ENCODE measurements around the gene RGS7.
"Not testable (repeated sequence)": the region's sequence is repeated elsewhere in the genome, so short reads cannot be mapped to it uniquely, and the experiment has no call there.

Gene RGS7

DNA sequence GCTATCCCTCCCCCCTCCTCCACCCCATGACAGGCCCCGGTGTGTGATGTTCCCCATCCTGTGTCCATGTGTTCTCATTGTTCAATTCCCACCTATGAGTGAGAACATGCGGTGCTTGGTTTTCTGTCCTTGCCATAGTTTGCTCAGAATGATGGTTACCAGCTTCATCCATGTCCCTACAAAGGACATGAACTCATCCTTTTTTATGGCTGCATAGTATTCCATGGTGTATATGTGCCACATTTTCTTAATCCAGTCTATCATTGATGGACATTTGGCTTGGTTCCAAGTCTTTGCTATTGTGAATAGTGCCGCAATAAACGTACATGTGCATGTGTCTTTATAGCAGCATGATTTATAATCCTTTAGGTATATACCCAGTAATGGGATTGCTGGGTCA is 461.6 kb downstream of the RGS7 start:
- not testable (repeated sequence) for DNase-seq

DNA sequence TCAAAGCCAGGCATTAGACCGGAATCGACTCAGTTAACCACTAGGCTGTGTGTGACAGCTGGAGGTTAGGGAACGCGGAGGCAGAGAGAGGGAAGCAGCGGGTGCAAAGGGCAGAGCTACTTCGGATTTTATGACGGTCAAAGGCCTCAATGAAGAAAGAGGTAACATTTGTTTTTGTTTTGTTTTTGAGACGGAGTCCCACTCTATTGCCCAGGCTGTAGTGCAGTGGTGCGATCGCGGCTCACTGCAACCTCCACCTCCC is 468.3 kb downstream of the RGS7 start:
- DNase-seq = no peak

DNA sequence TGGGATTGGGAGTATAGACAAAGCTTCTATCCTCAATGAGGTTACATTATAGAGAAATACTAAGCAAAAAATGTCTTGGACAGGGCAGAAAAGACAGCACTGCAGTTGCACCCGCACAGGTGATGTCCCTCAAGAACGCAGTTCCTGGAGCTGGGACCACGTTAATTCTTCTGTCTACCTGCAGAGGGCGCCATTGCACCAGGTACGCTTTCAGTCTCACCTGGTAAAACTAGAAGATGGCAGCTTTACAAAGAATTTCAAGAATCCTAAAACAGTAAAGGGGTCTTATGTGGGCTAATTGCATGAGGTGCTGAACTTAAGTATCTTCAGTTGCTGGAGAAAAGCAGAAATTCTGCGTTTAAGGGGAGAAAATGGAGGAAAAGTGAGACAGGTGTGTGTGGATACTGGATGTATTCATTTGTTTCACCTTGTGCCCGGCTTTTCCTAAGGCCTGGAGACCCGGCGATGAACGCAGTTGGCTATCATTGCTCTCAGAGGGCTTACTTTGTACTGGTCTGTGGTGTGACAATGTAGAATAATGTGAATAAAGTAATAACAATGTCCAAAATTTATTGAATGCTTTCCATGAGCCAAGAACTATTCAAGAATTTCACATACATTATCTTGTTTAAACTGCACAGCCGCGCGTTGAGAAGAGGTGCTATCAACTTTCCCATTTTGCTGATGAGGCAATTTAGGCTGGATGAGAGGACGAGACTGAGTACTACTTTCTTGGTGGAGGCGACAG is 468.8 kb downstream of the RGS7 start:
- DNase-seq = peak; percentile 23

DNA sequence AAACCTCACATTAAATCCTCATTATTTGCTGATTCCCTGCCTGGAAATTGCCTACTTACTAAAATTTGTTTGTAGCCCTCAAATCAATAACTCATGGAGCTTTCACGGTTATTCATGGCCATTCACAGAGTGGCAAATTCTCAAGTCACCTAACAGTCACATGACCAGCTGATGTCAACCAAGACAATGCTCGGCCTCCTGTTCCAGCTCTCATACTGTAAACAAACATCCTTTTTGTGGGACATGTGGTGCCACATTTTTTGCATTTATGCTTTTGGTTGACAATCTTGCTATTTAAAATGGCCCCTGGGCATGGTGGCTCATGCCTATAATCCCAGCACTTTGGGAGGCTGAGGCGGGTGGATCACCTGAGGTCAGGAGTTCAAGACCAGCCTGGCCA is 473.5 kb downstream of the RGS7 start:
- DNase-seq = no peak

DNA sequence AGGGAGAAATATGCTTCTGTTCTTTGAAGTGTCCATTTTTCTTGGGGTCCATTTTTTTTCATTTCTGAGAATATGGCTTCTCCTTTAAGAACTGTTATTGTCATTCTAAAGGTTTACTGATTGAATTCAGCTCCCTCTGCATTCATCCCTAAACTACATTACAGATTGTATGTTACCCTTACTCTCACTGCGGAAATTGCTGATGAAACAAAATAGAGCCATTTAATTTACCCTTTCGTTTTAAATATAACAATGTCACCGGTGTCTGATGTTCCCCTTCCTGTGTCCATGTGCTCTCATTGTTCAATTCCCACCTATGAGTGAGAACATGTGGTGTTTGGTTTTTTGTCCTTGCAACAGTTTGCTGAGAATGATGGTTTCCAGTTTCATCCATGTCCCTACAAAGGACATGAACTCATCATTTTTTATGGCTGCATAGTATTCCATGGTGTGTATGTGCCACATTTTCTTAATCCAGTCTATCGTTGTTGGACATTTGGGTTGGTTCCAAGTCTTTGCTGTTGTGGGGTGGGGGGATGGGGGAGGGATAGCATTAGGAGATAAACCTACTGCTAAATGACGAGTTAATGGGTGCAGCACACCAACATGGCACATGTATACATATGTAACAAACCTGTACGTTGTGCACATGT is 474.2 kb downstream of the RGS7 start:
- not testable (repeated sequence) for DNase-seq

DNA sequence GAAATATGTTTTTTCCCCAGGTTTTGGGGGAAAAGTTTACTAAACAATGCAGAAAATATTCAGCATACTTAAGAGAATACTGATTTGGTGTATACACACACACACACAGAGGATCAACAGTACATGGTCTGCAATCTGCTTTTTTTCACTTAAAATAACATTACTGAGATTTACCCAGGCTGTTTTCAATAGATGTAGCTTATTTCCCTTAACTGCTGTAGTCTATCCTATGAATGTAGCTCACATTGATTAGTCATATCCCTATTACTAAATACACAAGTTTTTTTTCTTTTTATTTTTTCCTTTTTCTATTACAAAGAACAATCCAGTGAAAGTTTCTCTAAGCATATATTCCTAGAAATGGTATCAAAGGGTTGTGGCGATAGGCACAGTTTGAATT is 478.4 kb downstream of the RGS7 start:
- DNase-seq = no peak

DNA sequence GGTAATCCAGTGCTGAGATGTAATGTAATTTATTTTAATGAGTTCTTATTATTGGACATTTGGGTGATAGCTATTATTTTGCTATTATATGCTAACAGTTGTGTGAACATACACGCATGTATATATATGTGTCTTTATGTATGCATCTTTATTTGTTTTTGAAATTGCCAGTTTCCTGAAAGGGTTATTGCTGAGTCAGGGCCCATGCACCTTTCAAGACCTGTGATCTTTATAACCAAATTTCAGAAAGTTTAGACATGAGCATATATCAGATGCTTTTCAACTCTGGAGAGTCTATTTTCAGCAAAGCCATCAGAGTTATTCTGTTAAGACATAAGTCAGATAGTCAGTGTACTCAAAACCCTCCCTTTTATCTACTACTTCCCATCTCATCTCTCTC is 479.4 kb downstream of the RGS7 start:
- DNase-seq = no peak

DNA sequence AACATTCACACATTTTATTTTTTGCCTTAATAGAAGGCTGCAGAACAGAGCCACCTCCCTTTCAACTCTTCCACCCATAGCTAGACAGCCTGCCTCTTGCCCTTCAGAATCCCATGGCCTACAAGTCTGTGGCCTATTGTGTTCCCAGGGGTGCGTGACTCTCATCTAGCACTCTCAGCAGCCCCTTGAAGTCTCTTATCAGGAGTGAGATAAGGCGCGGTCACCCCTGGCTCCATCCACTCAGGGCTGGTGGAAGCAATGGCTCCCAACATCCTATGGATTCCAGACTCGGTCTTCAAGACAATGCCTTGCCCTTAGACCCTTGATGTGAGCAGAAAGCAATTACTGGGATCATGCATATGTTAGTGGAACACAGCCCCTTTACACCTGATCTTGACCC is 480.9 kb downstream of the RGS7 start:
- no peak for DNase-seq

DNA sequence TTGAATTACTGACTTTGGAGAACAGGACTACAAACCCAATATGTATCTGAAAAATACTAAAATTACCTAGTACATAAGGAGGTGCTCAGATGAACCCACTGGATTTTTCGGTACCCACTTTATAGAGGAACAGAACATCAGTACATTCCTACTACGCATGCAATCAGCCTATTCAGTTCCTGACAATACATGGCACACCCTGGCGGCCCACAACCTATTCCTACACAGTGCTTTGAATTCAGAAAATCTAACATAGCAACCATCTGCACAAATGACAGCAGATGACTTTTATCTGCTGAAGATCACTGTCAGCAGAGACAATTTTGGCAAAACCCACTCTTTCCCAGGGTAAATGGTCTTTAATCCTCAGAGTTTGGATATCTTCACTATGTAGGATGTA is 487.9 kb downstream of the RGS7 start:
- DNase-seq = no peak

DNA sequence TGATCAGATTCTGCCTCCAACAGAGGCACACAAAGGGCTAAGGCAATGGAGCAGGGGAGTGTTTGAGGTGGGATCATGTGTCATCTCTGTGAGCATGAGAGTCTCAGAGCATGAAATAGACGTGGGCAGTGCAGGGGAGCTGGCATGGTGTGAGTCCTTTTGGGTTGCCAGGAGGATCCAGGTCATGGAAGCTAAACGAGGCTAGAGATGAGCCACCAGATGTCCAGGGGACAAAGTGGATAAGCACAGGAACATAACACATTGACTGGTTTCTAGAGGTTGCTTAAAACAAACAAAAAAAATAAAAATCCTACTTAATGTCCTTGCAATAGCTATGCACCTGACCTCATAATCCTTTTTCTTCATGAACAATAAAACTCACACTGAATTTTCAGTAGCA is 490.3 kb downstream of the RGS7 start:
- DNase-seq = no peak

DNA sequence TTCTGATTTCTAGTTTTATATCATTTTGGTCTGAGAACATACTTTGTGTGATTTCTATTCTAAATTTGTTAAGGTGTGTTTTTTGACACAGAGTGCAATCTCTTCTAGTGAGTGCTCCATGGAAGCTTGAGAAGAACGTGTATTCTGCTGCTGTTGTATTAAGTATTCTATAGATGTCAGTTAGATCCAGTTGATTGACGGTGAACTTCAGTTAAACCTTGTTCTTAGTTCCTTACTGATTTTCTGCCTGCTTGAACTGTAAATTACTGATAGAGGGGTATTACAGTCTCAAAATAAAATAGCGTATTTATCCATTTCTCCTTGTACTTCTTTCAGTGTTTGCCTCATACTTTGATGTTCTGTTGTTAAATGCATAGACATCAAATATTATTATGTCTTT is 497.0 kb downstream of the RGS7 start:
- no peak for DNase-seq

DNA sequence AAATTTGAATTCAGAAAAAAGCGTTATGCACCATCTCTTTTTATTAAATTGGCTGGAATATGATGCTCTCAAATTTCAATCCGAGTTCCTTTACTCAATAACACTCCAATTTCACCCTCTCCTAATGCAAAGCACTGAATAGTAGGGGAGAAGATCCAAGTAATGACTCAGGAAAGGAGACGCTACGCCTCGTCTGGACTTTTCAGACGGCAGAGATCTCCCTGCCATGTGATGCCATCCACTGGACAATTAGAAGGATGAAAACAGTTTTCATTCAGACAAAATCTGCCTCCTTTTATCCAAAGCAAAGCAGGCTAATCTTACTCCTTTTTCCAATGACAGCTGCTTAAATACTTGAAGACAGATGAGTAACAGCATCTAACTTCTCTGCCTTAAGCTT is 502.6 kb downstream of the RGS7 start:
- no peak for DNase-seq

DNA sequence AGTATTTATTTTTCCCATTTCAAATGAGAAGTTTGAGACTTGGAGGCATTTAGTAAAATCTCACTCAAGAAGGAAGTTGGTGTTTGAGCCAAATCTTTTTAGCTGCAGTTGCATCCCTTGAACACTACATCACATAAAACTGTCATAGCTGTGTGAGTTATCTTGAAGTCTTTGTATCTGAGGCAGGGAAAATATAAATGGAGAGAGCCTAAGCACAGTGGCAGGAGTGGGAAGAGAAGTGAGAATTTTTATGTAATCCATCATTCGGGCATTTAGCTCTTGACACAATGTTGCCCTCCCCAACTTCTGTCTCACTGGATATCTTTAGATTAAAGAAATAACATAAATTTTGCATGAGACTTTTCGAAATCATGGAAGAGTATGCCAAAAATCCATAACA is 509.7 kb downstream of the RGS7 start:
- DNase-seq = no peak

DNA sequence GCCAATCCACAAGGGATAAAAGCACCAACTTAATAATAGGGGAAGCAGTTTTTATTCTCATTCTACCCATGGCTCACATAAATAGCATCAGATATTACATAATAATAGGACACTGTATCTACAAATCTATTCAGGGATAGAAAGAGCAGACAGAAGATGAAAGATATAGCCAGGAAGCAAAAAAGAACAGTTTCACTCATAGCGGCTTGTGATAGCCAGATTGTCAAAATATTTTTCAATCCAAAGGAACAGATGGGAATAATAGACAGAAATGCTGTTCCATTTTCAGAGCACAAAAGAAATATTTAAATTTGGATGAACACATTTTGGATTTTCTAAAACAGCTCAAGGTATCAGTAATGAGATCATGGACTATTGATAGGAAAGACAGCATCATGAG is 512.5 kb downstream of the RGS7 start:
- no peak for DNase-seq

DNA sequence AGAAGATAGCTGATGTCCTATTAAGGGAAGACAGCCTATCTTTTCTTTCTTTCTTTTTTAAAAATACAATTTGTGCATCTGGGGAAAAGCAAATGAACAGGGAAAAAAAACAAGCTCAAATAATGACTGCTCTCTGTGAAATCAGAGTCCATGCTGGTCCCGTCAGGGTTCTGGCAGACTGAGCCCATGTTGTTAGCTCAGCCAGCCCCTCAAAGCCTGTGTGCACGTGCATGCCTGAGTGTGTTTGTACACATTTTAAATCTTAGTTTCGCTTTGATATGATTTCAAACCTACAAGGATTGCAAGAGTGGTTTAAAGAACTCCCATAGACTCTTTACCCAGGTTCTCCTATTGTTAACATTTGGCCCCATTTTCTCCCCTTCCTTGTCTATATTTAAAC is 513.2 kb downstream of the RGS7 start:
- no peak for DNase-seq

DNA sequence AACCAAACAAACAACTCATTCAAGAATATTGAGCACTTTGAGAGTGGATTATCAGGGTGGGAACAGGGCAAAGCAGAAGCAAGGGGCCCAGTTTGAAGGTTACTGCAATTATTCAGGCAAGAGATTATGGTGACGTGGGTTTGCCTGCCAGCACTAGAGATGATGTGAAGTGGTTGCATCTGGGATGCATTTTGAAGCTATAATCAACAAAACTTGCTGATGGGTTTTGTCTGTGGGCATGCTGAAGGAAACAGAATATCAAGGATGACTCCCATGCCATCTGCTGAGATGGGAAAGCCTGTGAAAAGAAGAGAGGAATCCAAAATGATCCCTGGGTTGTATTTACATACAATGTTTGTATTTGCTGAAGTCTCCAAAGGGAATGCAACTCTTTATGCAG is 520.7 kb downstream of the RGS7 start:
- no peak for DNase-seq

DNA sequence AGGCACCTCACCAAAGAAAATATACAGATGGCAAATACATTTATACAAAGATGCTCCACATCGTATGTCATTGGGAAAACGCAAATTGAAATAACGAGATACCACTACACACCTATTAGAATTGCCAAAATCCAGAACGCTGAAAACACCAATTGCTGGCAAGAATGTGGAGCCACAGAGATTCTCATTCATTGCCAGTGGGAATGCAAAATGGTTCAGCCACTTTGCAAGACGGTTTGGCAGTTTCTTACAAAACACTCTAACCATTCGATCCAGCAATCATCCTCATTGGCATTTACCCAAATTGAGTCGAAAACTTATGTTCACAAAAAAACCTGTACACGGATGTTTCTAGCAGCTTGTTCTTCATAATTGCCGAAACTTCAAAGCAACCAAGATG is 521.7 kb downstream of the RGS7 start:
- no peak for DNase-seq

DNA sequence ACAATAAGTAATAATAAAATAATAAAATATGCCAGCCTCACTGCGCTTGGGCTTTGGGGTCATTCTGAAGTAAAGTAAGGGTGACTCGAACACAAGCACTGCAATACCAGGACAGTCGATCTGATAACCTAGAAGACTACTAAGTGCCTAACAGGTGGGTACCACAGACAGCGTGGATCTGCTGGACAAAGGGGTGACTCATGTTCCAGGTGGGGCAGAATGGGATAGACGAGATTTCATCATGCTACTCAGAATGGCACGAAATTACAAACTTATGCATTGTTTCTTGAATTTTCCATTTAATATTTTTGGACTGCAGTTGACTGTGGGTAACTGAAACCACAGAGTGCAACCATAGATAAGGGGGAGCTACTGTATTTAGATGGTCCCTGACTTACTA is 523.9 kb downstream of the RGS7 start:
- no peak for DNase-seq

DNA sequence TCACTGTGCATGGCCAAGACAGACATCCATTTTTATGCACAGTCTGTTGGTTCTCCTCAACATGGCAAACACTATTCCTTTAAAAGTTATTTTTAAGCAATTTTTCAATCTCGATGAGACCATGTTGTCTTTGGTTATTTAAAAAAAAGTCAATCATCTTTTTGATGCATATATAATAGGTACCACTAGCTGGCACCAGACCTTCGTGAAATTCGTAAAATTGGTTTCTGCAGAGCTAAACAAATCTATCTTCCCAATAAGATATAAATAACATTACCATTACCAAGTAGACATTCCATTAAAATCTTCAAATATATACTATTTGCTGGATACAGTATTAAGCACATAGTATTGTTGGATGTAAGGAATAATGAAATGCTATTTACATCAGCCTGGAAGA is 525.1 kb downstream of the RGS7 start:
- DNase-seq = no peak

DNA sequence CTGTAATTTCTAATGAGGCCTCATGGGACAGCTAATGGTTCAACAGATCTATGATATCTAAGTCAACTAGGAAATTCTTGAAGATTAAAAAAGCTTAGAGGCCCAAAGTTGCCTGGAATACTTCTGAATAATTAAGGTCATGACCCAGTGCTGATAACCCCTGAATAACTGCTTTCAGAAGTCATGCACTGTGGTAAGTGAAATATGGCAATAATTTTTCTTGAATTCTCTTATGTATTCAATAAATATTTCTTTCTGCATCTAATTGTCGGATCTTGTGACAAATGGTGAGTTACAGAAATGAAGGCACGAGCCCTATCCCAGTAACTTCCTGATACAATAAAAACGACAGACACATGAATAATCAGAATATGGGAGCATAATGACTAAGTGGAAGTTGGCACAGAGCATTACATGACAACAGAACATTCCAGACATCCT is 525.8 kb downstream of the RGS7 start:
- no peak for DNase-seq

DNA sequence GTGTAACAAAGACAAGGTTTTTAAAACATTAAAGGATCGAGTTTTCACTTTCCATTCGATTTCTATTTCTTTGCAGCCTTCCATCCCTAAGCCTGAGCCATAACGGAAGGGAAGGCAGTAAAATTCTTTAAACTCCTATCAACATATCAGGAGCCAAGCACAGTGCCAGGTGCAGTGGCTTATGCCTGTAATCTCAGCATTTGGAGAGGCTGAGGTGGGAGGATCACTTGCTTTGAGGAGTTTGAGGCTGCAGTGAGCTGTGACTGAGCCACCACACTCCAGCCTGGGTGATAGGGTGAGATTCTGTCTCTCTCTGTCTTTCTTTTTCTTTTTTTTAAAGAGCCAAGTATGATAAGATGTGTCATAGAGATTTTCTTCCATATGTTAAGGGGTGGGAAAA is 527.5 kb downstream of the RGS7 start:
- no peak for DNase-seq

DNA sequence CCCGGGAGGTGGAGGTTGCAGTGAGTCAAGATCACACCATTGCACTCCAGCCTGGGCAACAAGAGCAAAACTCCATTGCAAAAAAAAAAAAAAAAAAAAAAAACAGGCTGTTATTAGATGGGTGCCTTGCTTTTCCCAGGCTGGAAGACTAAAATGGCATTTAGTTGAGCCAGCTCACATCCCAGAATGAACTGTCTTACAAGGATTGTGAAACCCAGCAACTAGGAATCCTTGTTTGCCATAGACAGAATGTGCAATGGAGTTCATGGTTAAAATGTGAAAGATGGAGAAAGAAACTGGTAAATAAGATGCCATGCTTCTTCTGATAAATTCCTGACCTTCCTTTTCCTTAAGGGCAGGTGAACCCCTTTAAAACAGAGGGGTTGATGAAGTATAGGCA is 529.2 kb downstream of the RGS7 start:
- DNase-seq = no peak

DNA sequence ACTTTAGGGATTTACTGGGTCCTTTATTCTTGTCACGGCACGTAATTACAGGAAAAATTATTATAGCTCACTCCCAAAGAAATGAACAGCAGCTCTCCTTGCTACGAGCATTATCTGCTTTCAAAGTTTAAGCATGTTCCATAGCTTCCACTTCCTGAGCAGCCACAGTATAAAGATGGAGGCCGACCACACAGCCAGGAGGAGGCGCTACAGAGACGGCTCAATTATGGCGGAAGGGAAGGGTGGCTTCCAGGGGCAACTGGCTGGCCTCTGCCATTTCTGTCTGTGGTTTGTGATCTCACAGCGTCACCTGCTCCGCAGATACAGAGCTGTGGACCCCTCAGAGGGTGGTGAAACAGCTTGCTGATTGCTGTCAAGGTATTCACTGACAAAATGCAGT is 532.8 kb downstream of the RGS7 start:
- DNase-seq = no peak

DNA sequence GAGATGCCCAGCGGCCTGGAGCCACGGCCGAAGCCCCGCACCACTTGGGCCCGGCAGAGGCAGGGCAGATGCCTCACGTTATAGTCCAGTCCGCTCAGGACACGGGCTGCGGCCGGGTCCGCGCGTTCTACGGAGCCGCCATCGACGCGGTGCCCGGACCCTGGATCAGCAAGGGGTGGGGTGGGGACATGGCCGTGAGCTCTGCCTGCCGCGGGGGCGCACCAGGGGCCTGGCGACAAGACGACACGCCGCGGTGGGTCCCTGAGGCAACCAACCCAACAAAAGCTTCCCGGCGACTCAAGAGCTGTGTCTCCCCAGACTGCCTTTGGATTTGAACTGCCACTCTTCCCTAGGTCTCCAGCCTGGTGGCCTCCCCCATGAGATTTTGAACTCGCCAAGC is 533.6 kb downstream of the RGS7 start:
- DNase-seq = no peak

DNA sequence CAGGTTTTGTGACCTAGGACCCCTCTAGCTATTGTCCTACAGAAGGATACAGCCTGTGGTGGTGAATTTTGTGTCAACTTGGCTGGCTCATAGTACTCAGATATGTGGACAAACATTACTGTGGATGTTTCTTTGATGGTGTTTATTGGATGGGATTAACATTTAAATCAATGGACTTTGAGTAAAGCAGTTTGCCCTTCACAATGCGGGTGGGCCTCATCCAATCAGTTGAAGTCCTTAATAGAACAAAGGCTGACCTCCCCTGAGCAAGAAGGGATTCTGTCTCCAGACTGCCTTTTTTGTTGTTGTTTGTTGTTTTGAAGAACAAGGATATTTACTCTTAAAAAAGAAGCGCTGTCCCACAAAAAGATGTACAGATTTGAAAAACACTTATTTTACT is 535.1 kb downstream of the RGS7 start:
- no peak for DNase-seq

Measured in NCI-H1048 (cell line).